GM23338 (cell line): ENCODE measurements around the gene CMYA5. TPM values are rescaled to one million over a fixed set of nuclear protein-coding genes. Genes with fewer than 3 reads are reported as not detected.

Experiments
- ATAC-seq: fragments of 200-7000 bp; cut with Tn5 transposase; 3 replicates; pipeline ENCODE4 v1.9.1; 2020
- DNase-seq: peaks from one replicate; pipeline ENCODE4 v3.0.0-alpha.2; 2015; ENCODE audit warnings: low spot score
- H2AFZ ChIP-seq: fragments of 200-600 bp; sonication (generic); 2 replicates; pipeline ENCODE4 v1.8.0; 2016; ENCODE audit warnings: antibody characterized with exemption, mild to moderate bottlenecking, moderate library complexity
- H3F3A ChIP-seq: fragments of 200-600 bp; sonication (generic); replicated peaks from 2 replicates; pipeline ENCODE4 v1.8.0; 2017; ENCODE audit warnings: antibody characterized with exemption, mixed run types, low read depth
- H3K27ac ChIP-seq: fragments of 200-600 bp; sonication (generic); 2 replicates; pipeline ENCODE4 v1.6.1; 2016; ENCODE audit warnings: low read depth
- H3K27me3 ChIP-seq: fragments of 200-600 bp; sonication (generic); 2 replicates; pipeline ENCODE4 v1.8.0; 2016; ENCODE audit warnings: mild to moderate bottlenecking, mixed run types, moderate library complexity; ENCODE audit not compliant: insufficient read depth
- H3K36me3 ChIP-seq: fragments of 200-600 bp; sonication (generic); 2 replicates; pipeline ENCODE4 v1.8.0; 2016; ENCODE audit warnings: mild to moderate bottlenecking; ENCODE audit not compliant: insufficient read depth
- H3K4me1 ChIP-seq: fragments of 200-600 bp; sonication (generic); 2 replicates; pipeline ENCODE4 v1.8.0; 2016; ENCODE audit warnings: mild to moderate bottlenecking, moderate library complexity; ENCODE audit not compliant: insufficient read depth
- H3K4me2 ChIP-seq: fragments of 200-600 bp; sonication (generic); 2 replicates; pipeline ENCODE4 v1.7.1; 2017; ENCODE audit warnings: mixed run types
- H3K4me3 ChIP-seq: fragments of 200-600 bp; sonication (generic); 2 replicates; pipeline ENCODE4 v1.6.1; 2016; ENCODE audit warnings: mixed run types
- H3K79me2 ChIP-seq: fragments of 200-600 bp; sonication (generic); replicated peaks from 2 replicates; pipeline ENCODE4 v1.8.0; 2017; ENCODE audit warnings: mild to moderate bottlenecking; ENCODE audit not compliant: insufficient read depth
- H3K9me2 ChIP-seq: fragments of 200-600 bp; sonication (generic); 2 replicates; pipeline ENCODE4 v1.8.0; 2017; ENCODE audit not compliant: insufficient read depth
- H4K20me1 ChIP-seq: fragments of 200-600 bp; sonication (generic); replicated peaks from 2 replicates; pipeline ENCODE4 v1.8.0; 2017; ENCODE audit warnings: mild to moderate bottlenecking; ENCODE audit not compliant: insufficient read depth
- H3K27ac Mint-ChIP-seq: 2 replicates; pipeline ENCODE4 v1.8.0; 2020; ENCODE audit warnings: inconsistent platforms, mild to moderate bottlenecking, moderate library complexity, mixed read lengths
- H3K27me3 Mint-ChIP-seq: 3 replicates; pipeline ENCODE4 v1.8.0; 2022; ENCODE audit warnings: low read depth, mild to moderate bottlenecking, moderate library complexity, mixed read lengths, inconsistent platforms; ENCODE audit not compliant: insufficient read depth, poor library complexity
- H3K36me3 Mint-ChIP-seq: 3 replicates; pipeline ENCODE4 v1.8.0; 2021; ENCODE audit warnings: low read depth, mild to moderate bottlenecking, inconsistent platforms, moderate library complexity, mixed read lengths
- H3K4me1 Mint-ChIP-seq: 3 replicates; pipeline ENCODE4 v1.8.0; 2020; ENCODE audit warnings: mild to moderate bottlenecking, inconsistent platforms, mixed read lengths
- H3K4me3 Mint-ChIP-seq: 3 replicates; pipeline ENCODE4 v1.8.0; 2021; ENCODE audit warnings: moderate library complexity, mild to moderate bottlenecking, inconsistent platforms, mixed read lengths
- H3K9me3 Mint-ChIP-seq: 3 replicates; pipeline ENCODE4 v1.8.0; 2020; ENCODE audit warnings: moderate library complexity, mild to moderate bottlenecking, inconsistent platforms, mixed read lengths
- CREB1 ChIP-seq: fragments of 250-450 bp; sonication (Bioruptor Pico); IDR thresholded peaks from 2 replicates; pipeline ENCODE4 v1.5.0; 2020; ENCODE audit warnings: low read depth, mild to moderate bottlenecking, moderate library complexity
- EZH2phosphoT487 ChIP-seq: fragments of 200-600 bp; sonication (generic); IDR thresholded peaks from one replicate; pipeline ENCODE4 v1.8.1; 2018; ENCODE audit warnings: antibody characterized with exemption; ENCODE audit not compliant: unreplicated experiment
- NANOG ChIP-seq: IDR thresholded peaks from 2 replicates; pipeline ENCODE4 v1.6.1; 2016; ENCODE audit warnings: antibody characterized with exemption, borderline replicate concordance
- POLR2AphosphoS5 ChIP-seq: IDR thresholded peaks from 2 replicates; pipeline ENCODE4 v1.6.1; 2016; ENCODE audit warnings: antibody characterized with exemption, low read depth
- STAT1 ChIP-seq: IDR thresholded peaks from one replicate; pipeline ENCODE4 v1.6.1; 2016; ENCODE audit warnings: antibody characterized with exemption; ENCODE audit not compliant: unreplicated experiment
- ZNF114 ChIP-seq: fragments of 250-450 bp; sonication (Bioruptor Pico); IDR thresholded peaks from 2 replicates; pipeline ENCODE4 v1.5.0; 2020; ENCODE audit warnings: mild to moderate bottlenecking, moderate library complexity
- ZNF331 ChIP-seq: fragments of 250-450 bp; sonication (Bioruptor Pico); IDR thresholded peaks from 2 replicates; pipeline ENCODE4 v1.5.0; 2020; ENCODE audit warnings: low read depth, mild to moderate bottlenecking, moderate library complexity
- polyA plus RNA-seq: library from polyadenylated mRNA; unstranded; fragments of >200 nt; fragmentation: Nextera tagmentation; extraction: Ambion mirVana; gene quantifications from 2 replicates; pipeline ENCODE4 v1.2.1, GENCODE V29; 2016
- total RNA-seq: library from RNA; depleted of rRNA; stranded (reverse); fragments of >200 nt; shearing (Covaris generic); gene quantifications from 2 replicates; pipeline ENCODE4 v1.2.3, GENCODE V29; 2014
- TF ChIP-seq, protein P1 (sequence below): fragments of 250-450 bp; sonication (Bioruptor Pico); IDR thresholded peaks from 2 replicates; pipeline ENCODE4 v1.5.0; 2020; ENCODE audit warnings: mild to moderate bottlenecking, moderate library complexity
- TF ChIP-seq, protein P2 (sequence below), 2 experiments: fragments of 200-600 bp in 1 of 2; sonication (generic) in 1 of 2; conservative IDR thresholded peaks; 2 replicates each; pipeline versions ENCODE4 v1.5.1 to v1.6.1; 2016 to 2017; ENCODE audit warnings: antibody characterized with exemption in 2 of 2, low read depth in 2 of 2, mild to moderate bottlenecking in 2 of 2, moderate library complexity in 1 of 2

Gene CMYA5
- total and polyA plus RNA-seq, 2 experiments from 2014 or later: 0.45 to 0.49 TPM

DNA sequence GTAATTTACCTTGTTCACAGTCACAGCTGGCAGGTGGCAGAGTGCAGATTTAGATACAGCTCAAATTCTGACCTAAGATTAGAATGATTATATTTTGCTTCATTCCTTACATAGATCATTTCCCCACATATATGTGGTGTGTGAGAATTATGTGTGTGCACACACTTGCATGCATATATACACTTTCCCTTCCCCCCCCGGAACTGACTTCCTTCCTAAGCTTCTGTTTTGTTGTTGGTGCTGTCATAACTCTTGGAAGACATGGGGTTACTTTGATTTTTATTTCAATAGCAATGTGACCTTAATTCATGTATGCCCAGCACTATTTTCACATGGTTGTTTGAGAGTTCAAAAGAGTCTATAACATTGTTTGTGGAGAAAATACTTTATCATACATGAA lies 112.8 kb downstream of the CMYA5 start (continued):
- TF ChIP-seq, protein P1, sequence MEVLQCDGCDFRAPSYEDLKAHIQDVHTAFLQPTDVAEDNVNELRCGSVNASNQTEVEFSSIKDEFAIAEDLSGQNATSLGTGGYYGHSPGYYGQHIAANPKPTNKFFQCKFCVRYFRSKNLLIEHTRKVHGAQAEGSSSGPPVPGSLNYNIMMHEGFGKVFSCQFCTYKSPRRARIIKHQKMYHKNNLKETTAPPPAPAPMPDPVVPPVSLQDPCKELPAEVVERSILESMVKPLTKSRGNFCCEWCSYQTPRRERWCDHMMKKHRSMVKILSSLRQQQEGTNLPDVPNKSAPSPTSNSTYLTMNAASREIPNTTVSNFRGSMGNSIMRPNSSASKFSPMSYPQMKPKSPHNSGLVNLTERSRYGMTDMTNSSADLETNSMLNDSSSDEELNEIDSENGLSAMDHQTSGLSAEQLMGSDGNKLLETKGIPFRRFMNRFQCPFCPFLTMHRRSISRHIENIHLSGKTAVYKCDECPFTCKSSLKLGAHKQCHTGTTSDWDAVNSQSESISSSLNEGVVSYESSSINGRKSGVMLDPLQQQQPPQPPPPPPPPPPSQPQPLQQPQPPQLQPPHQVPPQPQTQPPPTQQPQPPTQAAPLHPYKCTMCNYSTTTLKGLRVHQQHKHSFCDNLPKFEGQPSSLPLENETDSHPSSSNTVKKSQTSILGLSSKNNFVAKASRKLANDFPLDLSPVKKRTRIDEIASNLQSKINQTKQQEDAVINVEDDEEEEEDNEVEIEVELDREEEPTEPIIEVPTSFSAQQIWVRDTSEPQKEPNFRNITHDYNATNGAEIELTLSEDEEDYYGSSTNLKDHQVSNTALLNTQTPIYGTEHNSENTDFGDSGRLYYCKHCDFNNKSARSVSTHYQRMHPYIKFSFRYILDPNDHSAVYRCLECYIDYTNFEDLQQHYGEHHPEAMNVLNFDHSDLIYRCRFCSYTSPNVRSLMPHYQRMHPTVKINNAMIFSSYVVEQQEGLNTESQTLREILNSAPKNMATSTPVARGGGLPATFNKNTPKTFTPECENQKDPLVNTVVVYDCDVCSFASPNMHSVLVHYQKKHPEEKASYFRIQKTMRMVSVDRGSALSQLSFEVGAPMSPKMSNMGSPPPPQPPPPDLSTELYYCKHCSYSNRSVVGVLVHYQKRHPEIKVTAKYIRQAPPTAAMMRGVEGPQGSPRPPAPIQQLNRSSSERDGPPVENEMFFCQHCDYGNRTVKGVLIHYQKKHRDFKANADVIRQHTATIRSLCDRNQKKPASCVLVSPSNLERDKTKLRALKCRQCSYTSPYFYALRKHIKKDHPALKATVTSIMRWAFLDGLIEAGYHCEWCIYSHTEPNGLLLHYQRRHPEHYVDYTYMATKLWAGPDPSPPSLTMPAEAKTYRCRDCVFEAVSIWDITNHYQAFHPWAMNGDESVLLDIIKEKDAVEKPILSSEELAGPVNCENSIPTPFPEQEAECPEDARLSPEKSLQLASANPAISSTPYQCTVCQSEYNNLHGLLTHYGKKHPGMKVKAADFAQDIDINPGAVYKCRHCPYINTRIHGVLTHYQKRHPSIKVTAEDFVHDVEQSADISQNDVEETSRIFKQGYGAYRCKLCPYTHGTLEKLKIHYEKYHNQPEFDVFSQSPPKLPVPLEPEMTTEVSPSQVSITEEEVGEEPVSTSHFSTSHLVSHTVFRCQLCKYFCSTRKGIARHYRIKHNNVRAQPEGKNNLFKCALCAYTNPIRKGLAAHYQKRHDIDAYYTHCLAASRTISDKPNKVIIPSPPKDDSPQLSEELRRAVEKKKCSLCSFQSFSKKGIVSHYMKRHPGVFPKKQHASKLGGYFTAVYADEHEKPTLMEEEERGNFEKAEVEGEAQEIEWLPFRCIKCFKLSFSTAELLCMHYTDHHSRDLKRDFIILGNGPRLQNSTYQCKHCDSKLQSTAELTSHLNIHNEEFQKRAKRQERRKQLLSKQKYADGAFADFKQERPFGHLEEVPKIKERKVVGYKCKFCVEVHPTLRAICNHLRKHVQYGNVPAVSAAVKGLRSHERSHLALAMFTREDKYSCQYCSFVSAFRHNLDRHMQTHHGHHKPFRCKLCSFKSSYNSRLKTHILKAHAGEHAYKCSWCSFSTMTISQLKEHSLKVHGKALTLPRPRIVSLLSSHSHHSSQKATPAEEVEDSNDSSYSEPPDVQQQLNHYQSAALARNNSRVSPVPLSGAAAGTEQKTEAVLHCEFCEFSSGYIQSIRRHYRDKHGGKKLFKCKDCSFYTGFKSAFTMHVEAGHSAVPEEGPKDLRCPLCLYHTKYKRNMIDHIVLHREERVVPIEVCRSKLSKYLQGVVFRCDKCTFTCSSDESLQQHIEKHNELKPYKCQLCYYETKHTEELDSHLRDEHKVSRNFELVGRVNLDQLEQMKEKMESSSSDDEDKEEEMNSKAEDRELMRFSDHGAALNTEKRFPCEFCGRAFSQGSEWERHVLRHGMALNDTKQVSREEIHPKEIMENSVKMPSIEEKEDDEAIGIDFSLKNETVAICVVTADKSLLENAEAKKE (CRISPR knock-in tag): no peak

DNA sequence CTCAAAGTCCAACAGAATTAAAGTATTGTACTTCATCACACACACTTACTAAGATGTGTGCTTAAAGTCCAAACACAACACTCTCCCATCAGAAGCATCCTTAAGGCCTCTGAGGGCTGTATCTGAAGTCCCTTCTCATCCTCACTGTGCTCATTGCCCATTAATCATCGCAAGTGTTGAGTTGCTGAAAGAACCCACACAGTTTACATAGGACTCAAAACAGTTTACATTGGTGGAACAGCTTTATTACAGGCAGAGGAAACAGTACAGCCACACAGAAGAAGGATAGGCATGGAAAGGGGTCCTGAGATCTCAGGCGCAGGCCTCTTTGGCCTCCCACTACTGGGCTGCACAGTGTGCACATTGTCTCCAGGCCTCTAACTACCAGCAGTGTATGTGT lies 113.4 kb downstream of the CMYA5 start:
- H3K4me3 Mint-ChIP-seq: no peak overlapping the region
- H3K27ac ChIP-seq: no peak overlapping the region
- no peaks in the 10 kb centered on the region for H3K36me3 Mint-ChIP-seq
- H3K27me3 ChIP-seq: no peaks in the 10 kb centered on the region
- no peak overlapping the region for H3K4me3 ChIP-seq
- no peaks in the 10 kb centered on the region for H3K79me2 ChIP-seq
- no peaks in the 10 kb centered on the region for H3K9me3 Mint-ChIP-seq
- DNase-seq (no peak), ATAC-seq (no peak)
- H3K4me1 ChIP-seq: no peaks in the 10 kb centered on the region
- H3K36me3 ChIP-seq: no peaks in the 10 kb centered on the region
- H3K27ac Mint-ChIP-seq: no peak overlapping the region
- H3K4me2 ChIP-seq: no peak overlapping the region
- H3F3A ChIP-seq: no peaks in the 10 kb centered on the region
- no peak overlapping the region for H2AFZ ChIP-seq
- H3K27me3 Mint-ChIP-seq: peaks cover 2% of the 10 kb centered on the region
- no peaks in the 10 kb centered on the region for H4K20me1 ChIP-seq
- peaks cover 10% of the 10 kb centered on the region; the same call in 2 of the 3 replicates for H3K4me1 Mint-ChIP-seq
- H3K9me2 ChIP-seq: peaks cover 5% of the 10 kb centered on the region; the same call in 1 of the 2 replicates
- TF ChIP-seq ZNF331 (CRISPR knock-in tag) (no peak), POLR2AphosphoS5 (no peak), EZH2phosphoT487 (no peak), STAT1 (no peak), CREB1 (no peak), ZNF114 (no peak), NANOG (no peak)
- TF ChIP-seq, protein P2, sequence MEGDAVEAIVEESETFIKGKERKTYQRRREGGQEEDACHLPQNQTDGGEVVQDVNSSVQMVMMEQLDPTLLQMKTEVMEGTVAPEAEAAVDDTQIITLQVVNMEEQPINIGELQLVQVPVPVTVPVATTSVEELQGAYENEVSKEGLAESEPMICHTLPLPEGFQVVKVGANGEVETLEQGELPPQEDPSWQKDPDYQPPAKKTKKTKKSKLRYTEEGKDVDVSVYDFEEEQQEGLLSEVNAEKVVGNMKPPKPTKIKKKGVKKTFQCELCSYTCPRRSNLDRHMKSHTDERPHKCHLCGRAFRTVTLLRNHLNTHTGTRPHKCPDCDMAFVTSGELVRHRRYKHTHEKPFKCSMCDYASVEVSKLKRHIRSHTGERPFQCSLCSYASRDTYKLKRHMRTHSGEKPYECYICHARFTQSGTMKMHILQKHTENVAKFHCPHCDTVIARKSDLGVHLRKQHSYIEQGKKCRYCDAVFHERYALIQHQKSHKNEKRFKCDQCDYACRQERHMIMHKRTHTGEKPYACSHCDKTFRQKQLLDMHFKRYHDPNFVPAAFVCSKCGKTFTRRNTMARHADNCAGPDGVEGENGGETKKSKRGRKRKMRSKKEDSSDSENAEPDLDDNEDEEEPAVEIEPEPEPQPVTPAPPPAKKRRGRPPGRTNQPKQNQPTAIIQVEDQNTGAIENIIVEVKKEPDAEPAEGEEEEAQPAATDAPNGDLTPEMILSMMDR (conservative IDR thresholded peaks at IDR 0.05; ENCODE audit: low read depth in 2 of 2): no peak
- TF ChIP-seq, protein P1 (CRISPR knock-in tag): no peak
